ENCODE results near the gene SEMA5B. TPM values are rescaled to one million over a fixed set of nuclear protein-coding genes. Genes with fewer than 3 reads are reported as not detected.

The SEMA5B gene
- total and polyA plus RNA-seq, 2 donors (not counting 1 experiment from before 2014, with no cell fraction given) = not detected

DNA sequence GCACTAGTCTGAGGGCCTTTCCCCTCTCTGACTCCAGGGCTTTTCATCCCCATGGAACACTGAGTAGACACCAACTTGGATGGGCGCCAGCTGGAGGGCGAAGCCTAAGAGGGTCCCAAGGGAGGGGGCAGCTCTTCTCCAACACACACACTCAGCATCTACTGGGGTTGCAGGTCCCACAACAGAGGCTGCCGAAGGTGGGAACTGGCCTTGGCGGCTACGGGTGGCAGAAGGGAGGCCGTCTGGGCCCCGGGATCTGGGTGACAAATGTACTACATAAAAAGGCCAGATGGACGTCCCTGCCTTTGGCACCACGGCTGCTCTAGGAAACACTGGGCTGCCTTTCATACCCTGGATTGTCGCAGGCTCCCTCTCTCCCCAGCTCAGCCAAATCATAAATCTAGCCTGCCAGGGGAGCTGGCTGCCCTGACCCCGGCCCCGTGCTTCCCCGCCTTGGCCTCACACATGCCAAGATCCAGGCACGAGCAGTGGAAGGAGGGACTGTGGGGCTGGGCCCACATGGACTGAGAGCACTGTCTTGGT is 31.5 kb downstream of the SEMA5B start:
- no peak for DNase-seq
- no peak overlapping the region for H3K4me2 ChIP-seq (replicated peaks; ENCODE audit: low read depth, low read length, poor library complexity, severe bottlenecking)
- H3K4me1 ChIP-seq (ENCODE audit: control insufficient read depth in 2 of 2, insufficient read depth in 2 of 2, low read length in 2 of 2) = no peaks in the 10 kb centered on the region
- no peak overlapping the region for H3K4me3 ChIP-seq (ENCODE audit: control extremely low read depth in 1 of 5, extremely low read depth in 1 of 5, insufficient read depth in 1 of 5, low read depth in 2 of 5, low read length in 4 of 5)
- no peaks in the 10 kb centered on the region for H3K79me2 ChIP-seq (ENCODE audit: control insufficient read depth, insufficient read depth, low read length)
- no peak overlapping the region for H3K27ac Mint-ChIP-seq
- no peaks in the 10 kb centered on the region for H3K4me1 Mint-ChIP-seq
- ChIA-PET POLR2A (no interaction called here), CTCF (no interaction called here)
- peaks cover 0 to 5% (median 2%) of the 10 kb centered on the region in 4 experiments for H3K27me3 ChIP-seq (replicated peaks in 1 of 4; ENCODE audit: control extremely low read depth in 1 of 4, control insufficient read depth in 3 of 4, insufficient read depth in 4 of 4, low read length in 3 of 4)
- no peak for TF ChIP-seq EZH2 (IDR thresholded peaks at IDR 0.05; ENCODE audit: borderline replicate concordance, insufficient read depth, low read depth, low read length, poor library complexity, severe bottlenecking)
- TF ChIP-seq, protein P1, sequence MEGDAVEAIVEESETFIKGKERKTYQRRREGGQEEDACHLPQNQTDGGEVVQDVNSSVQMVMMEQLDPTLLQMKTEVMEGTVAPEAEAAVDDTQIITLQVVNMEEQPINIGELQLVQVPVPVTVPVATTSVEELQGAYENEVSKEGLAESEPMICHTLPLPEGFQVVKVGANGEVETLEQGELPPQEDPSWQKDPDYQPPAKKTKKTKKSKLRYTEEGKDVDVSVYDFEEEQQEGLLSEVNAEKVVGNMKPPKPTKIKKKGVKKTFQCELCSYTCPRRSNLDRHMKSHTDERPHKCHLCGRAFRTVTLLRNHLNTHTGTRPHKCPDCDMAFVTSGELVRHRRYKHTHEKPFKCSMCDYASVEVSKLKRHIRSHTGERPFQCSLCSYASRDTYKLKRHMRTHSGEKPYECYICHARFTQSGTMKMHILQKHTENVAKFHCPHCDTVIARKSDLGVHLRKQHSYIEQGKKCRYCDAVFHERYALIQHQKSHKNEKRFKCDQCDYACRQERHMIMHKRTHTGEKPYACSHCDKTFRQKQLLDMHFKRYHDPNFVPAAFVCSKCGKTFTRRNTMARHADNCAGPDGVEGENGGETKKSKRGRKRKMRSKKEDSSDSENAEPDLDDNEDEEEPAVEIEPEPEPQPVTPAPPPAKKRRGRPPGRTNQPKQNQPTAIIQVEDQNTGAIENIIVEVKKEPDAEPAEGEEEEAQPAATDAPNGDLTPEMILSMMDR (IDR thresholded peaks at IDR 0.05) = no peak
- no peak overlapping the region for H3K4me3 Mint-ChIP-seq
- no peak for ATAC-seq (ENCODE audit: low read depth)
- no peaks in the 10 kb centered on the region for H4K20me1 ChIP-seq (ENCODE audit: control insufficient read depth, insufficient read depth, low read length, poor library complexity, severe bottlenecking)
- no peak overlapping the region for H3K9ac ChIP-seq (ENCODE audit: low read length)
- H3K36me3 ChIP-seq (replicated peaks in 1 of 2; ENCODE audit: control extremely low read depth in 1 of 2, control insufficient read depth in 1 of 2, extremely low read depth in 1 of 2, insufficient read depth in 2 of 2, low read length in 1 of 2) = no peaks in the 10 kb centered on the region
- no peak overlapping the region for H2AFZ ChIP-seq (ENCODE audit: insufficient read depth, low read depth, low read length, poor library complexity, severe bottlenecking)
- peaks cover 34% of the 10 kb centered on the region for H3K27me3 Mint-ChIP-seq
- no peaks in the 10 kb centered on the region for H3K9me3 ChIP-seq (ENCODE audit: control extremely low read depth in 1 of 3, control insufficient read depth in 2 of 3, insufficient read depth in 1 of 3, low read length in 2 of 3)
- H3K9me3 Mint-ChIP-seq (ENCODE audit: insufficient read depth) = no peaks in the 10 kb centered on the region
- no peak overlapping the region for H3K27ac ChIP-seq (ENCODE audit: low read length in 2 of 2)
- 89% methylated on average over 13 of the region's 14 CpGs for WGBS (ENCODE audit: insufficient coverage)
- intact Hi-C loops (cut with micrococcal nuclease) = no loop called here

DNA sequence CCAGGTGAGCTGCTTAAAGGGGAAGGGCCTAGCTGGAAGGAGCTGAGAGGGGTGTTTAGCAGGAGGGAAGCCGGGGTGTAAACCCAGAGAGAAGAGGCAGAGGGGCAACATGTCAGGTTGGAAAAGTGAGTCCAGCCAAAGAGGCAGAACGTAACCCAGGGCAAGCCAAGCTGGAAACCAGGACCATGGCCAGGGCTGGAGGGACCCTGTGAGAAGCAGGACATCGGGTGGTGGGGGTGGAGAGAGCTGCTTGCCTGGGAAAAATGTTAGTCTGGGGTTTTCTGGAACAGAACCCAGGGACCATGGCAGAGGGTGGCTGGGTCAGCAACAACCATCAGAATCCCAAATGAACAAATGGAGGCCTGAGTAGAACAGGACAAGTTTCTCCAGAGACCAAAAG is 32.6 kb downstream of the SEMA5B start:
- DNase-seq = no peak
- no peak for ATAC-seq (ENCODE audit: low read depth)
- Histone ChIP-seq H2AFZ (ENCODE audit: insufficient read depth, low read depth, low read length, poor library complexity, severe bottlenecking) (no peak overlapping the region), H3K27me3 (replicated peaks in 1 of 4; ENCODE audit: control extremely low read depth in 1 of 4, control insufficient read depth in 3 of 4, insufficient read depth in 4 of 4, low read length in 3 of 4) (peaks cover 0 to 5% (median 3%) of the 10 kb centered on the region in 4 experiments), H3K9me3 (ENCODE audit: control extremely low read depth in 1 of 3, control insufficient read depth in 2 of 3, insufficient read depth in 1 of 3, low read length in 2 of 3) (no peaks in the 10 kb centered on the region), H3K4me2 (replicated peaks; ENCODE audit: low read depth, low read length, poor library complexity, severe bottlenecking) (no peak overlapping the region), H3K4me1 (ENCODE audit: control insufficient read depth in 2 of 2, insufficient read depth in 2 of 2, low read length in 2 of 2) (no peaks in the 10 kb centered on the region), H3K4me3 (ENCODE audit: control extremely low read depth in 1 of 5, extremely low read depth in 1 of 5, insufficient read depth in 1 of 5, low read depth in 2 of 5, low read length in 4 of 5) (no peak overlapping the region), H4K20me1 (ENCODE audit: control insufficient read depth, insufficient read depth, low read length, poor library complexity, severe bottlenecking) (no peaks in the 10 kb centered on the region), H3K79me2 (ENCODE audit: control insufficient read depth, insufficient read depth, low read length) (no peaks in the 10 kb centered on the region), H3K36me3 (replicated peaks in 1 of 2; ENCODE audit: control extremely low read depth in 1 of 2, control insufficient read depth in 1 of 2, extremely low read depth in 1 of 2, insufficient read depth in 2 of 2, low read length in 1 of 2) (no peaks in the 10 kb centered on the region), H3K9ac (ENCODE audit: low read length) (no peak overlapping the region), H3K27ac (ENCODE audit: low read length in 2 of 2) (no peak overlapping the region)
- Mint-ChIP-seq H3K9me3 (ENCODE audit: insufficient read depth) (no peaks in the 10 kb centered on the region), H3K27ac (no peak overlapping the region), H3K4me3 (no peak overlapping the region), H3K27me3 (peaks cover 36% of the 10 kb centered on the region), H3K4me1 (no peaks in the 10 kb centered on the region)
- POLR2A ChIA-PET = no interaction called here
- 75% methylated on average over 2 of the region's 3 CpGs for WGBS (ENCODE audit: insufficient coverage)
- intact Hi-C loops (cut with micrococcal nuclease) = no loop called here
- TF ChIP-seq, protein P1 (IDR thresholded peaks at IDR 0.05) = no peak
- TF ChIP-seq EZH2 (IDR thresholded peaks at IDR 0.05; ENCODE audit: borderline replicate concordance, insufficient read depth, low read depth, low read length, poor library complexity, severe bottlenecking) = no peak
- CTCF ChIA-PET = no interaction called here
